HG02973 (cell line): ENCODE data around the gene VCL.

ENCODE experiments used
- ATAC-seq: cut with Tn5 transposase; IDR thresholded peaks from one replicate; pipeline ENCODE4 v1.9.1; 2021; ENCODE audit warnings: moderate library complexity; ENCODE audit not compliant: unreplicated experiment

VCL gene

GRCh38 chr10:74071157-74071556 is 73.2 kb downstream of the VCL start:
- ATAC-seq = no peak

GRCh38 chr10:74072503-74072902 is 74.6 kb downstream of the VCL start:
- no peak for ATAC-seq

DNA sequence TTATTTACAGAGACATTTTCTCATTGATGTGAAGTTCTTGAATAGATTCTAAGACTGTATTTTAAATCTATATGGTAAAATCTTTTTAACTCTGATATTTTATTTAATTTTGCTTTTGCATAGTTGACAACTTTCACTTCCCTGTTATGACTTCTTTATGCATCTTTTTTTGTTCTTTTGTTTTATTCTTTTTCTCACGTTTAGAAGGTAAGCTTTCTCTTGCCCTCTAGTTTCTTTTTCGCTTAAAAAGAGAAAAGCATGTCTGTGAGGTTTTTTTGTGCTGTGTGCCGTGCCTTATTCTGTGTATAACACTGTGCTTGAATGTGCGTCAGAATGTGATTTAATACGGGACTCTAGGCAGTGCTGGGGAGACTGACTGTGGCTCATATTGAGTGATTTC is 78.0 kb downstream of the VCL start:
- no peak for ATAC-seq

DNA sequence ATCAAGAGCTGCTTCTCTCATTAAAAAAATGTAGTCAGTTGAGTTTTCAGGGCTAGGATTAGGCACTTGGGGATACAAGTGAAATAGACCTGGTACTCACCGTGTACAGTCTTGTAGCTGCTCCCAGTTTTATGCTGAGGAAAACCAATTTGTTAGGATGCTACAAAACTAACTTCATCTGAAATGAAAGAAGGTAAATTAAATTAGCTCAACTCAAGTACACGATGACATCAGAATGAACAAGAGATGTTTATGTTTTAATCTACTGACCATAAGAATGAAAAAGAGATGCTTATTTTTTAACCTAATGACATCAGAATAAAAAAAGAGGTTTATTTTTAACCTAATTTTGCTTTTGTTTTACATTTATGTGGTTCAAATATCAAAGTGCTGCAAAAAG is 79.0 kb downstream of the VCL start:
- ATAC-seq = no peak

DNA sequence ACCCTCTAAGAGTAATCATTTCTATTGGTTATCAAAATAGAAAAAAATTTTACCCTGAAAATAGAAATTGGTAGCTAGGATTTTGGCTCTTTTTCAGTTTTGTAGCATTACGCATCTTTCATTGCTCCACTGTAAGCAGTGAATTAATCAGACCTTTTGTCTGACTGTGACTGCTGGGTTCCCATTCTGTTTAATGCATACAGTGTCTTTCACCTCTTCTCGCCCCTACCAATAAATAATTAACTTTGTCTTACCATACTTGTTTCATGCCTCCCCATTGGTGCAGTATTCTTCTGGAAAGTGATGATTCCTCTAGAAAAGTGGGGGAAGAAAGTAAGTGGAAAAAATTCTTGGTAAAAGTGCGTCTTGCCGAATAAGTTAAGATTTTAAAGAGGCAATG is 79.5 kb downstream of the VCL start:
- no peak for ATAC-seq

GRCh38 chr10:74078037-74078436 is 80.1 kb downstream of the VCL start:
- ATAC-seq = peak; percentile 47

- ATAC-seq = no peak
Observed at GRCh38 chr10:74079028-74079935, 81.4 kb downstream of the VCL start.

GRCh38 chr10:74079936-74080590 is 82.1 kb downstream of the VCL start:
- no peak for ATAC-seq

DNA sequence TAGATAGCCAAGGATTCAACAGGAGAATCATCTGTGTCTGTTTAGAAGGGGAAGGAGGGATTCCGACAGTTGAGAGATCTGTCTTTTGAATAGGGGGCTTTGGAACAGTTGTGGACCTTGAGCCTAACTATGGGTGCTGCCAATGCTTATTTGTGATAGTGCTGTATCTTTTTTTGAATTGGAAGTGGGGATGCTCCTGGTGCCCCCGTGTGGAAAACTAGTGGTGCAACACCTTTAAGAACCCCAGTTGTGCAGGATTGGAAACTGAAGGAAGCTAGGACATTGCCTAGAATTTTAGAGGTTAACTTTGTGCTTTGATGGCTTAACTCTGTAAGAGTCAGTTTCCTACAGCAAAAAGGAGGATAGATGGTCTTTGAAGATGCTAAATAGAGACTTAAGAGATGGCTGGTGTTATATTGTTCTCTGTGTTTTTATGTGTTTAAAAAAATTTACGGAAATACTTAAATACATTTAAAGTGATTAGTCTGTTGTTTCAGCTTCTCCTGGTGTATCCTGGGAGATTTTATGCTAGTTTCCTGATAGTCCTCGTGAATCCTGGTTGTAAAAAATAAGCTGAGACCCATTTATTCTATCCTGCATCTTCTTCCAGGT is 83.4 kb downstream of the VCL start:
- no peak for ATAC-seq

DNA sequence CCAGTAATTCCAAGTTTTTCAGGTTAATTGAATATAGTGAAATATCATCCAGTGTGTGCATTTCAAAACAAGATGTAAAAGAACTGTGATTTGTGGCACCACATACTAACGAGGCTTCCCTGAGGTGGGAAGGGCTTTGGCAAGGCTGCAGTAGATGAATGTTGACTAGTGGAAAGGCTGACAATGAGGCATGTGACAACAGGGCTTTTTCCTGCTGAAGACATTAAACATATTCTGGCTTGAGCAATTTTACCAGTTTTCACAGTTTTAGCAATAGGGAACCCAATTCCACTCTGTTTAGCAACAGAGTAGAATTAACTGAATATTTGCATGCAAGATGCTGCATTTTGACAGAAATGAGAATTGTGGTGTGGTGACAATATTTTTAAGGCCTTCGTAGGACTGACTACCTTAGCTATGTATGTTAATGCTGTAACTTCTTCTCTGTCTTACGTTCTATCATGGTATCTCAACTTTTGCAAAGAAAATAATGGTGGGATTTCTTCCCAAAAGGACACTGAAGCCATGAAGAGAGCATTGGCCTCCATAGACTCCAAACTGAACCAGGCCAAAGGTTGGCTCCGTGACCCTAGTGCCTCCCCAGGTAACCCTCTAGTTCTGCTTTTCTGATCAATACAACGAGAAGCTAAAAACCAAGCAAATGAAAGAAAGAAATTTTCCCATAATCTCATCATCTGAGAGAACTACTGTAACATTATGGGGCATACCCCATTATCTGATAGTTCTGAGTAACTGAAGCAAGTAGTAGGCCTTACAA is 84.2 kb downstream of the VCL start:
- ATAC-seq = no peak

GRCh38 chr10:74083304-74083703 is 85.4 kb downstream of the VCL start:
- no peak for ATAC-seq

DNA sequence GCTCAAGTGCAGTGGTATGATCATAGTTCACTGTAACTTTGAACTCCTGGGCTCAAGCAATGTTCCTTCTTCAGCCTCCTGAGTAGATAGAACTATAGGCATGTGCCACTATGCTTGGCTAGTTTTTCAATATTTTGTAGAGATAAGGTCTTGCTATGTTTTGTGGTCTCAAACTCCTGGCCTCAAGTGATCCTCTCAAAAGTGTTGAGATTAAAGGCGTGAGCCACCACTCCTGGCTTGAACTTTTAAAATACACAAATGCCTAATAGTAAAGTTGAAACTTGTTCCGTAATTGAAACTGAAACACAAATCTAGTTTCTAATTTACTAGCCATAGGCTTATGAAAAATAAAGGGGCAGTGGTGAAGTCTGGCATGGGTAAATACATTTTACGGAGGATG is 87.0 kb downstream of the VCL start:
- peak; percentile 78 for ATAC-seq

DNA sequence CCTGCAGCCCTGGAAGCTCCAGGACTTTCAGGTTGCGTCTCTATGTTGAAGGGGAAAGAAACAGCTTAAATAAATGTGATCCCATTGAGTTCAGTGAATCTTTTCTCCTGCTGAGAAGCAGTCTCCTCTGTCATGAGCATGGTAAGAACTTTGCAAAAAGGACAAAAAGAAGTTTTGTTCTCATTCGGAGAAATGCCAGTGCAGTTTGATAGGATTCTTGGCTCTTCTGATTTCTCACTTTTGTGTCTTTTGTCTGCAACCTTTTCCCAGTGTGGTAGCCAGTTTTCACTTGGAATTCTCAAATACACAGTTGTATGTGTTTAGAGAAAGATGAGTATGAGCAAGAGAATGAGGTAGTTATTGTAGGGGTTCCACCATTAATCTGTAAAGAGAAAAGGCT is 88.4 kb downstream of the VCL start:
- ATAC-seq = no peak

- no peak for ATAC-seq
Observed at GRCh38 chr10:74088722-74089121, 90.8 kb downstream of the VCL start.

- no peak for ATAC-seq
Observed at GRCh38 chr10:74092372-74092771, 94.5 kb downstream of the VCL start.

GRCh38 chr10:74093530-74094164 is 95.7 kb downstream of the VCL start:
- no peak for ATAC-seq

GRCh38 chr10:74094231-74094630 is 96.3 kb downstream of the VCL start:
- no peak for ATAC-seq

GRCh38 chr10:74096777-74097176 is 98.9 kb downstream of the VCL start:
- ATAC-seq = peak; percentile 84

DNA sequence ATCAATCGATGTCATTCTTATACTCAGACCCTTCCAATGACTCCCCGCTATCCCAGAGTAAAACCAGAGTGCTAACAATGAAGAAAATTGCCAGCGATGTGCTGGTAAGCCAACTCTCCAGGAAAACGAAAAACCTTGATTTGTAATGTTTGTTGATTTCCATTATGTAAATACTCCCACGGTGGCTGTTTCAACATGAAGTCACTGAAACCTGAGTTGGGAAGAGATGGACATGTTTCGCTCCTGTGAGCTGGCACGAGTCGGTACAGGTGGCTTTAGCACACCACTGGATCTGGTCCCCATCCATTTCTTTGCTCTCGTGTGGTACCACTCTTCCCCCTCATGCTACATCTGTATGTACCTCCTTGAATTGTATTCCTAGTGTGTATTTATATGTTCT is 99.9 kb downstream of the VCL start:
- ATAC-seq = no peak

GRCh38 chr10:74099420-74099819 is 101.5 kb downstream of the VCL start:
- no peak for ATAC-seq

DNA sequence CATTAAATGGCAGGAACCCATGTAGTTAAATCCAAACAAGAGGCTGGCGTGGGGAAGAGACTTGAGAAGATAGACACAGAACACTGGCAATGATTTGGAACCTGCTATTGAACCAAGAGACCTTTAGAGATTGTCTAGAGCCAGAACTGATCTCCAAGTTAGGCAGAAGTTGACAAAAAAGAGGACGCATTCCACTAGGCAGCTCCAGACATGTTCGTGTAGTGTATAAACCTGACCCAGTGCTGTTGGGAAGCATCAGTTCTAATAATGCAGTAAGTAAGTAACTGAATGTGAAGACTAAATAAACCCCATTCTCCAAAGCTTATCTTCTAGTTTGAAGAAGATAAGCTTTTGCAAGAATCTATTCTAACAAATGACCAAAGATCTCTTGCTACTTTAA is 101.9 kb downstream of the VCL start:
- no peak for ATAC-seq
